ENCODE results near the gene CDK19.

DNA sequence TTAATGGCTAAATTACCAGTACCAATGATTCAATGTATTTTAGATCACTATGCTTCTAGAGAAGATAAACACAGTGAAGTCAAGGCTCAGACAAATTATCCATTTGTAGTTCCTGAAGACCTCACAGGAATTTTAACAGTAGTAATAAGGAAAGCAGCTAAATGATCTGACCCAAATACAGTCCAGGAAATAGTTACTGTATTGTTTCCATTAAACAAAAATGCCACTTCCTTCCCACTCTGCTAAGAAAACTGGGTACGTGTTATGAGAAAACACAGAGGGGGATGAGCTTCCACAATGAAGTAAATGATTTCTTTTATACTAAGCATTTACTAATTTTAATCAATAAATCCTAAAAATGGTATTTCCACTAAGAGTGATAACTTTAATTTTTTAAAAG lies 127.9 kb downstream of the CDK19 start:
- TF ChIP-seq SMC3 (conservative IDR thresholded peaks at IDR 0.05; ENCODE audit: poor library complexity) (no peak), EP300 (conservative IDR thresholded peaks at IDR 0.05; ENCODE audit: poor library complexity, severe bottlenecking) (no peak)

All from neural cell (in vitro differentiated cells).